Fibroblast of skin of left biceps (primary cell): Measurements from ENCODE around the gene KLRF2.

ENCODE experiments used
- DNase-seq, 2 experiments: peaks; one replicate each; pipeline ENCODE4 v3.0.0-alpha.2; 2013; ENCODE audit warnings: low read depth in 2 of 2

KLRF2 gene

DNA sequence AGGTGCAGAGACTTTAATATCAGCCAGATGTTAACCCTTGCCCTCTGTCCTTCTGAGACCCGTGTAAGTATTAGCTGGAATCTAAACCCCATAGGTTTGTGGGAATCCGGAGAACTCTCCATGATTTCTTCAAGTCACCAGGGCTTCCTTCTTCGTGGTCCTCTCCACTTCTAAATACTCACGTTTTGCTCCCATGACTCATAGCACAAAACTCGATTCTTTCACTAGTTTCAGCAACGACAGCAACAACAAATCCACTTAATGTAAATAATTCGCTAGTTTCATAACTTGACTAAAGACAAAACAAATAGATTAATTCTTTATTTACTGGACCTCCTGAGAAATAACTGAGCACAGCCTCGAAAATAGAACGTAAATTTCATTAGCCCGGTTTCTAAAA lies 55.3 kb downstream of the KLRF2 start:
- DNase-seq: no peak

DNA sequence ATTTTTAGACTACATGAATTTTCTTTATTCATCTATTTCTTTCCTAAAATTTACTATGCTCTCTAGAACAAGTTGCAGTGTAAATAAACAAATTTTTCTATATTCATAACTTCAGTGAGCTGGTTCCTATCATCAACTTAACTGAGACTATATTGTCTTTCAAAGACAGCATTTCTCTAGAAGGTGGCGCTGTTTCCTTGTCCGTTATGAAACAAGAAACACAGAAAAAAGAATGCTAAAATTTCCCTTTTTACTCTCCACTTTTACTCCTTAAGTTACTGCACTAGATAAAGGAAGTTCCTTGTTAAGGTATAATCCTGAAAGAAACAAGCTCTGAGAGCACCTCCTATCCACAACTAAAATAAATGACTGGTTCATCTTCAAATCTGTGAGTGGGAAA lies 59.1 kb downstream of the KLRF2 start:
- no peak for DNase-seq

DNA sequence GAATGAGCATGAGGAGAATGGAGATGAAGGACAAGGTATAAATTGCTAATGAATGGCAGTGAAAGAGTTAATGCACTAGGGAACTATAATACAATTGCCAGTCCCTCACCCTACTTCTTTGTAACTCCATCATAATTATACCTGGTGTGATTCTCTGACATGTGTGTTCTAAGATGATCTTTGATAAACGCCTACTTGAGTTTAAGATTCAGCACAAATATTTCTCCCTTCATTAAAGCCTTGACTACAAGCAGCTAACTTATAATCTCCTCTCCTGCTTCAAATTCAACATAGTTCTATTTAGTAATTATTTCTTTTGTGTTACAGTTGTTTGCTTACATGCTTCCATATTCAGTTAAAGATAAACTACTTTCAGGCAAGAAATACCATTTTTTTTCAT lies 60.5 kb downstream of the KLRF2 start:
- no peak for DNase-seq

DNA sequence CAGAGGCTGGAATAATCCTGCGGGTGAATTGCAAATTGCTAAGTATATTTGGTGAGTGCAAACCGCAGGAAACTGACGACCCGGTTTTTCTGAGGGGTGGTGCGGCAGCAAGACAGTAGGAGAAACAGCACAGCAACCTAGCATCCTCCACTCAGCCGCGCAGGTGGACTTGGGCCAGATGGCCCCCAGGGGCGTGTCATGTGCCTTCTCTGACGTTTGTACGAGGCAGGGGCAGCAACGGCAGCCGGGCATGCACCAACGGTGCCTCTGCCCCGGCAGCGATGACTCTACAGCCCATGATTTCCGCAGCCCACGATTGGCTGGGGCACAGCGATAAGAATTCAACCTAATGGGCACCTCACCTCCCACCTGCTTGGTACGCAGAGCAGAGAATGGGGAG lies 62.0 kb downstream of the KLRF2 start:
- no peak for DNase-seq

DNA sequence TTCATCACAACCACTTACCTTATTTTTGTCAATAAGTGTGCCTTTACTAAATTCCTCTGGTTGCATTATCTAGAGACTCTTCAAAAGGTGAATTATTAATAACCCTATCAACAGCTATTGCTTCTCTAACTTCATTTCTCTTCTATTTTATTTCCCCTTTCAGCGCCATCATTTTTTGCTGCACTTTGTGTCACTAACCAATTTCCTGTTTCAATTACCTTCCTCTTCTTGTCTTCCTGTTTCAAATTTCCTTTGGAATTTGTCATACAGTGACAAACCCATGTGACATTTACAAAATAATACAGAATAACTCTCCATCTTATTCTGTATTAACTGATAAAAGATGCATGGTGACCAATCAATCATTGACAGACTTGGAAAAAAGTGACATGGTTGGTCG lies 63.1 kb downstream of the KLRF2 start:
- DNase-seq: no peak
